H1 (cell line): ENCODE measurements around the gene ATP6V1F. TPM values are rescaled to one million over a fixed set of nuclear protein-coding genes. Genes with fewer than 3 reads are reported as not detected.

Experiments
- CTCF ChIA-PET: fragments of 300-600 bp; sonication (Branson Sonifier 250); formaldehyde crosslinking; loops from one replicate; lab custom pipeline; 2021; ENCODE audit not compliant: partially characterized antibody; lab: Charles Lee
- POLR2A ChIA-PET: fragments of 300-600 bp; sonication (Branson Sonifier 250); formaldehyde crosslinking; loops from one replicate; lab custom pipeline; 2021; ENCODE audit warnings: inconsistent platforms; ENCODE audit not compliant: partially characterized antibody; lab: Charles Lee
- DNase-seq, 2 experiments: peaks; one replicate each; pipeline versions ENCODE4 v3.0.0 to v3.0.0-alpha.2; 2010 to 2022; ENCODE audit warnings: low spot score in 2 of 2, low read depth in 1 of 2, mixed read lengths in 1 of 2
- FAIRE-seq: peaks from 2 replicates; lab custom pipeline; 2011; peaks lifted over from hg19 to GRCh38; lab: Jason Lieb, UNC
- H2AFZ ChIP-seq: 2 replicates; pipeline ENCODE4 v1.8.1; 2012; ENCODE audit warnings: low read length, inconsistent platforms
- H2AK5ac ChIP-seq: 2 replicates; pipeline ENCODE4 v1.6.1; 2013; ENCODE audit warnings: low read depth, low read length
- H2BK120ac ChIP-seq: replicated peaks from 2 replicates; pipeline ENCODE3; 2013; ENCODE audit warnings: low read depth, low read length, inconsistent platforms
- H2BK12ac ChIP-seq: 2 replicates; pipeline ENCODE4 v1.6.1; 2013; ENCODE audit warnings: low read depth, low read length
- H2BK15ac ChIP-seq: 2 replicates; pipeline ENCODE4 v1.6.1; 2013; ENCODE audit warnings: low read length
- H2BK20ac ChIP-seq: 2 replicates; pipeline ENCODE4 v1.6.1; 2013; ENCODE audit warnings: low read length
- H2BK5ac ChIP-seq: 2 replicates; pipeline ENCODE4 v1.6.1; 2013; ENCODE audit warnings: low read depth, low read length
- H3K14ac ChIP-seq: 2 replicates; pipeline ENCODE4 v1.6.1; 2013; ENCODE audit warnings: inconsistent platforms; ENCODE audit not compliant: insufficient read length
- H3K18ac ChIP-seq: 2 replicates; pipeline ENCODE4 v1.6.1; 2013; ENCODE audit warnings: low read length; ENCODE audit errors: extremely low read depth
- H3K23ac ChIP-seq: 2 replicates; pipeline ENCODE4 v1.6.1; 2013; ENCODE audit warnings: inconsistent platforms; ENCODE audit not compliant: insufficient read length
- H3K23me2 ChIP-seq: 2 replicates; pipeline ENCODE4 v1.6.1; 2013; ENCODE audit warnings: low read depth, low read length
- H3K27ac ChIP-seq: 2 replicates; pipeline ENCODE4 v1.6.1; 2011; ENCODE audit warnings: low read depth, low read length, inconsistent platforms
- H3K27me3 ChIP-seq, 4 experiments: replicated peaks in 1 of 4; 1 replicate in 1 of 4; 2 replicates in 3 of 4; pipeline versions ENCODE4 v1.6.1 to v1.8.1; 2011 to 2013; ENCODE audit warnings: low read length in 3 of 4, mild to moderate bottlenecking in 3 of 4, inconsistent platforms in 2 of 4, mixed read lengths in 2 of 4, moderate library complexity in 1 of 4; ENCODE audit not compliant: control insufficient read depth in 3 of 4, insufficient read depth in 3 of 4; ENCODE audit errors: extremely low read depth in 1 of 4
- H3K36me3 ChIP-seq, 4 experiments: 2 replicates each; pipeline versions ENCODE4 v1.6.1 to v1.8.1; 2011 to 2013; ENCODE audit warnings: mild to moderate bottlenecking in 4 of 4, low read length in 3 of 4, moderate library complexity in 2 of 4, control low read depth in 1 of 4, inconsistent platforms in 1 of 4; ENCODE audit not compliant: insufficient read depth in 4 of 4, control insufficient read depth in 2 of 4
- H3K4ac ChIP-seq: replicated peaks from 2 replicates; pipeline ENCODE3; 2013; ENCODE audit warnings: low read length, low read depth, mixed read lengths, inconsistent platforms; ENCODE audit not compliant: insufficient read length
- H3K4me1 ChIP-seq, 4 experiments: replicated peaks in 1 of 4; 1 replicate in 1 of 4; 2 replicates in 3 of 4; pipeline versions ENCODE4 v1.6.1 to v1.8.1; 2011 to 2013; ENCODE audit warnings: low read length in 3 of 4, inconsistent platforms in 2 of 4, mixed read lengths in 1 of 4; ENCODE audit not compliant: insufficient read depth in 4 of 4, control insufficient read depth in 3 of 4
- H3K4me2 ChIP-seq, 2 experiments: 2 replicates each; pipeline versions ENCODE4 v1.6.1 to v1.8.1; 2011 to 2013; ENCODE audit warnings: low read depth in 2 of 2, low read length in 2 of 2, control low read depth in 1 of 2, inconsistent platforms in 1 of 2, mild to moderate bottlenecking in 1 of 2; ENCODE audit not compliant: insufficient read depth in 1 of 2
- H3K4me3 ChIP-seq, 4 experiments: fragments of 200-600, 300-600 bp in 1 of 4; sonication (generic), shearing (Covaris generic), sonication (Bioruptor Twin) in 1 of 4; 2 replicates each; pipeline versions ENCODE4 v1.5.1 to v1.8.1; 2011 to 2016; ENCODE audit warnings: low read length in 4 of 4, low read depth in 3 of 4, control low read depth in 2 of 4, inconsistent platforms in 2 of 4, mild to moderate bottlenecking in 2 of 4, mixed read lengths in 1 of 4, moderate library complexity in 1 of 4; ENCODE audit not compliant: insufficient read depth in 2 of 4; ENCODE audit errors: extremely low read depth in 1 of 4
- H3K56ac ChIP-seq: replicated peaks from 2 replicates; pipeline ENCODE3; 2013; ENCODE audit warnings: low read depth, mild to moderate bottlenecking, mixed read lengths, low read length, inconsistent platforms; ENCODE audit not compliant: insufficient read length
- H3K79me1 ChIP-seq: 2 replicates; pipeline ENCODE4 v1.6.1; 2013; ENCODE audit warnings: low read depth, low read length, control low read depth
- H3K79me2 ChIP-seq, 2 experiments: 2 replicates each; pipeline versions ENCODE4 v1.6.1 to v1.8.1; 2012 to 2013; ENCODE audit warnings: low read length in 2 of 2, mild to moderate bottlenecking in 2 of 2, inconsistent platforms in 1 of 2; ENCODE audit not compliant: insufficient read depth in 2 of 2, control insufficient read depth in 1 of 2
- H3K9ac ChIP-seq, 4 experiments: replicated peaks in 1 of 4; 1 replicate in 1 of 4; 2 replicates in 3 of 4; pipeline versions ENCODE4 v1.6.1 to v1.8.1; 2011 to 2013; ENCODE audit warnings: low read depth in 3 of 4, low read length in 3 of 4, control low read depth in 2 of 4, mild to moderate bottlenecking in 2 of 4, moderate library complexity in 2 of 4, inconsistent platforms in 1 of 4; ENCODE audit errors: extremely low read depth in 1 of 4
- H3K9me3 ChIP-seq, 2 experiments: 2 replicates each; pipeline versions ENCODE4 v1.6.1 to v1.8.1; 2012 to 2013; ENCODE audit warnings: mild to moderate bottlenecking in 2 of 2, moderate library complexity in 2 of 2, control low read depth in 1 of 2, inconsistent platforms in 1 of 2, low read depth in 1 of 2, low read length in 1 of 2, mixed read lengths in 1 of 2; ENCODE audit not compliant: insufficient read depth in 2 of 2
- H4K20me1 ChIP-seq, 2 experiments: replicated peaks in 1 of 2; 2 replicates each; pipeline versions ENCODE3 to v1.8.1; 2011 to 2013; ENCODE audit warnings: inconsistent platforms in 2 of 2, low read length in 2 of 2, mild to moderate bottlenecking in 1 of 2; ENCODE audit not compliant: insufficient read depth in 2 of 2, control insufficient read depth in 1 of 2
- H4K5ac ChIP-seq: 2 replicates; pipeline ENCODE4 v1.6.1; 2013; ENCODE audit warnings: low read length, low read depth, mixed read lengths, inconsistent platforms; ENCODE audit not compliant: insufficient read length
- H4K8ac ChIP-seq: 2 replicates; pipeline ENCODE4 v1.8.0; 2013; ENCODE audit warnings: mild to moderate bottlenecking, moderate library complexity, low read length, inconsistent platforms; ENCODE audit not compliant: insufficient read depth; ENCODE audit errors: extremely low read depth
- H4K91ac ChIP-seq: replicated peaks from 2 replicates; pipeline ENCODE3; 2013; ENCODE audit warnings: low read length, mixed read lengths, inconsistent platforms; ENCODE audit not compliant: insufficient read length
- BACH1 ChIP-seq: IDR thresholded peaks from 2 replicates; pipeline ENCODE4 v1.6.1; 2012; ENCODE audit warnings: low read length, improper control_type of control experiment
- CREB1 ChIP-seq: IDR thresholded peaks from 2 replicates; pipeline ENCODE4 v1.6.1; 2012; ENCODE audit warnings: inconsistent platforms
- HDAC2 ChIP-seq, 2 experiments: fragments of 300-600 bp in 1 of 2; sonication (generic) in 1 of 2; IDR thresholded peaks; 2 replicates each; pipeline ENCODE4 v1.6.1; 2011 to 2012; ENCODE audit warnings: low read depth in 2 of 2, low read length in 2 of 2, mild to moderate bottlenecking in 2 of 2, moderate library complexity in 2 of 2, borderline replicate concordance in 1 of 2, inconsistent platforms in 1 of 2
- RNF2 ChIP-seq: fragments of 200-900, 300-1000 bp; sonication (generic); IDR thresholded peaks from 2 replicates; pipeline ENCODE4 v1.7.1; 2016; ENCODE audit warnings: borderline replicate concordance, low read depth, mild to moderate bottlenecking, antibody characterized with exemption, low read length; ENCODE audit not compliant: poor library complexity, severe bottlenecking; ENCODE audit errors: missing control alignments
- RXRA ChIP-seq: IDR thresholded peaks from 2 replicates; pipeline ENCODE4 v1.6.1; 2011; ENCODE audit warnings: low read depth, mild to moderate bottlenecking, low read length, moderate library complexity; ENCODE audit not compliant: insufficient read depth
- SIN3A ChIP-seq, 2 experiments: IDR thresholded peaks in 1 of 2; conservative IDR thresholded peaks in 1 of 2; 2 replicates each; pipeline ENCODE4 v1.6.1; 2011 to 2012; ENCODE audit warnings: low read length in 2 of 2, improper control_type of control experiment in 1 of 2, low read depth in 1 of 2, mild to moderate bottlenecking in 1 of 2
- YY1 ChIP-seq: IDR thresholded peaks from 2 replicates; pipeline ENCODE4 v1.6.1; 2011; ENCODE audit warnings: low read depth, mild to moderate bottlenecking, low read length
- WGBS, 2 experiments: shearing (Covaris generic) in 1 of 2; methylation state at CpG; one replicate each; pipeline versions ENCODE4 v1.1.6 to v1.1.7; 2013 to 2015; ENCODE audit warnings: low lambda C conversion rate in 2 of 2, mixed read lengths in 2 of 2, inconsistent platforms in 1 of 2, low coverage in 1 of 2, missing lambda C conversion rate in 1 of 2; ENCODE audit not compliant: insufficient replicate concordance in 2 of 2, insufficient coverage in 1 of 2, insufficient read length in 1 of 2; ENCODE audit errors: extremely low coverage in 1 of 2, missing lambda C conversion rate in 1 of 2; 5-methylcytosine and 5-hydroxymethylcytosine counted together
- polyA plus RNA-seq, 7 experiments: library from polyadenylated mRNA; depleted of rRNA in 3 of 7; stranded (reverse) in 5 of 7; unstranded in 2 of 7; fragments of >200 nt in 5 of 7; fragments of 200-250 nt in 2 of 7; gene quantifications; 1 replicate in 5 of 7; 2 replicates in 1 of 7; 4 replicates in 1 of 7; pipeline versions ENCODE4 v1.2.1 to v1.2.3, GENCODE V29; 2011 to 2013; ENCODE audit warnings: missing spikeins in 2 of 7, mixed read lengths in 2 of 7
- total RNA-seq: library from RNA; stranded (reverse); fragmentation: NEBNext Ultra II Directional; extraction: Animal tissue kit (Norgen Biotek cat#: 25700); gene quantifications from 2 replicates; pipeline ENCODE4 v1.2.1, GENCODE V29; 2021

The ATP6V1F gene
- total and polyA plus RNA-seq, 2 of the 8 experiments (the other 6 are each of a cell fraction or from before 2014, with no cell fraction given) = 104 to 318 TPM

- Histone ChIP-seq H3K79me1 (no peaks in the 10 kb centered on the region), H3K4ac (no peak overlapping the region), H3K14ac (no peak overlapping the region), H2AK5ac (no peak overlapping the region), H3K23me2 (no peaks in the 10 kb centered on the region), H4K8ac (no peak overlapping the region), H4K5ac (no peak overlapping the region), H3K18ac (no peak overlapping the region), H3K27me3 (no peaks in the 10 kb centered on the region), H2BK12ac (no peak overlapping the region), H3K4me3 (no peak overlapping the region), H2AFZ (no peak overlapping the region), H3K23ac (no peak overlapping the region), H2BK20ac (no peak overlapping the region), H2BK5ac (no peak overlapping the region), H3K4me1 (peaks cover 0 to 9% (median 4%) of the 10 kb centered on the region in 4 experiments; a peak in 5 of 7 replicates), H4K20me1 (no peaks in the 10 kb centered on the region), H3K4me2 (no peak overlapping the region), H2BK15ac (no peak overlapping the region), H4K91ac (no peak overlapping the region), H3K36me3 (no peaks in the 10 kb centered on the region), H3K9ac (no peak overlapping the region), H3K9me3 (no peaks in the 10 kb centered on the region), H3K27ac (no peak overlapping the region), H2BK120ac (no peak overlapping the region), H3K56ac (no peak overlapping the region), H3K79me2 (no peaks in the 10 kb centered on the region)
- ChIA-PET POLR2A (interaction anchor here (0.7 kb wide), 1 partner anchor 8 kb away, joined by 3 read pairs; no protein-coding TSS in a partner anchor), CTCF (interaction anchor here (0.8 to 1.5 kb wide), 6 partner anchors 11 to 61 kb away, joined by 3 to 8 read pairs (median 4); no protein-coding TSS in a partner anchor)
- no peak for FAIRE-seq
- DNase-seq = no peak
- 83% methylated on average over 16 of the region's 17 CpGs; no CpG with 5 or more reads in 1 of the 2 experiments for WGBS, 2 experiments
- no peak for TF ChIP-seq CREB1
- no peak for TF ChIP-seq HDAC2 (IDR thresholded peaks at IDR 0.05; ENCODE audit: borderline replicate concordance in 1 of 2, low read depth in 2 of 2, low read length in 2 of 2)
- no peak for TF ChIP-seq SIN3A (conservative IDR thresholded peaks at IDR 0.05 in 1 of 2, IDR thresholded peaks at IDR 0.05 in 1 of 2; ENCODE audit: low read depth in 1 of 2, low read length in 2 of 2)
- no peak for TF ChIP-seq BACH1
- no peak for TF ChIP-seq YY1
- no peak for TF ChIP-seq RNF2
- no peak for TF ChIP-seq RXRA
These were observed 6.5 kb upstream of the ATP6V1F start for GRCh38 chr7:128856001-128856718.
